HepG2 (cell line): ENCODE data around the gene NPB. TPM values are rescaled to one million over a fixed set of nuclear protein-coding genes. Genes with fewer than 3 reads are reported as not detected.

Source experiments
- ARID4A ChIP-seq: sonication (generic); formaldehyde crosslinking; IDR thresholded peaks from 2 replicates; pipeline ENCODE4 v1.5.0; 2020; ENCODE audit warnings: mild to moderate bottlenecking, missing genetic modification reagents, borderline replicate concordance
- CHD2 ChIP-seq: IDR thresholded peaks from 2 replicates; pipeline ENCODE4 v1.6.1; 2011; ENCODE audit warnings: low read depth, low read length, improper control_type of control experiment
- DNMT1 ChIP-seq: sonication (generic); formaldehyde crosslinking; IDR thresholded peaks from 2 replicates; pipeline ENCODE4 v1.5.1; 2020; ENCODE audit warnings: mild to moderate bottlenecking, missing genetic modification reagents
- GTF2F1 ChIP-seq: fragments of 150-350 bp; IDR thresholded peaks from 2 replicates; pipeline ENCODE4 v1.6.1; 2014; ENCODE audit warnings: low read length
- HNF4A ChIP-seq: sonication (generic); formaldehyde crosslinking; IDR thresholded peaks from 2 replicates; pipeline ENCODE4 v1.4.0; 2020; ENCODE audit warnings: missing genetic modification reagents
- KDM5A ChIP-seq: fragments of 200-600 bp; sonication (generic); IDR thresholded peaks from 2 replicates; pipeline ENCODE4 v1.7.0; 2018; ENCODE audit warnings: antibody characterized with exemption, mild to moderate bottlenecking, low read length, borderline replicate concordance
- NCOA1 ChIP-seq: sonication (generic); formaldehyde crosslinking; IDR thresholded peaks from 2 replicates; pipeline ENCODE4 v1.9.0; 2021; ENCODE audit warnings: missing genetic modification reagents
- SALL1 ChIP-seq: sonication (generic); formaldehyde crosslinking; IDR thresholded peaks from 2 replicates; pipeline ENCODE4 v1.8.0; 2022; ENCODE audit warnings: mild to moderate bottlenecking, missing genetic modification reagents
- ZNF281 ChIP-seq: sonication (generic); formaldehyde crosslinking; IDR thresholded peaks from 2 replicates; pipeline ENCODE4 v1.4.0; 2020; ENCODE audit warnings: missing genetic modification reagents, borderline replicate concordance
- ZNF30 ChIP-seq: sonication (generic); formaldehyde crosslinking; IDR thresholded peaks from 2 replicates; pipeline ENCODE4 v1.5.0; 2020; ENCODE audit warnings: mild to moderate bottlenecking, missing genetic modification reagents
- ZNF33A ChIP-seq: sonication (generic); formaldehyde crosslinking; IDR thresholded peaks from 2 replicates; pipeline ENCODE4 v1.5.1; 2020; ENCODE audit warnings: missing genetic modification reagents, mild to moderate bottlenecking, moderate library complexity, borderline replicate concordance
- ZNF430 ChIP-seq: sonication (generic); formaldehyde crosslinking; IDR thresholded peaks from 2 replicates; pipeline ENCODE4 v1.9.0; 2021; ENCODE audit warnings: mild to moderate bottlenecking, missing genetic modification reagents
- ZNF44 ChIP-seq: sonication (generic); formaldehyde crosslinking; IDR thresholded peaks from 2 replicates; pipeline ENCODE4 v1.5.1; 2020; ENCODE audit warnings: mild to moderate bottlenecking, missing genetic modification reagents
- ZNF562 ChIP-seq: sonication (generic); formaldehyde crosslinking; IDR thresholded peaks from 2 replicates; pipeline ENCODE4 v1.8.0; 2022; ENCODE audit warnings: missing genetic modification reagents, borderline replicate concordance
- ZNF597 ChIP-seq: sonication (generic); formaldehyde crosslinking; IDR thresholded peaks from 2 replicates; pipeline ENCODE4 v1.5.0; 2020; ENCODE audit warnings: missing genetic modification reagents
- polyA plus RNA-seq, 8 experiments: library from polyadenylated mRNA; depleted of rRNA in 3 of 8; stranded (reverse) in 7 of 8; unstranded in 1 of 8; fragments of >200 nt; fragmentation: Illumina TruSeq in 4 of 8; extraction: Trizol in 4 of 8; gene quantifications; 2 replicates each; pipeline versions ENCODE4 v1.2.1 to v1.2.3, GENCODE V29; 2011 to 2016; ENCODE audit warnings: low read depth in 4 of 8, missing spikeins in 1 of 8, mixed read lengths in 1 of 8; ENCODE audit not compliant: insufficient read depth in 1 of 8
- total RNA-seq, 5 experiments: library from RNA; depleted of rRNA; stranded (reverse); fragments of >200 nt; fragmentation: Illumina TruSeq; extraction: Trizol; gene quantifications; 2 replicates each; pipeline ENCODE4 v1.2.3, GENCODE V29; 2016; ENCODE audit warnings: low read depth in 1 of 5
- TF ChIP-seq, protein P1 (sequence below): sonication (generic); formaldehyde crosslinking; conservative IDR thresholded peaks from 2 replicates; pipeline ENCODE4 v1.8.0; 2022; ENCODE audit warnings: low read depth, missing genetic modification reagents

The NPB gene
- total and polyA plus RNA-seq, 2 of the 13 experiments (the other 11 are each of a cell fraction or from before 2014, with no cell fraction given) = 0.11 to 0.93 TPM

GRCh38 chr17:81871387-81872230 lies 30.4 kb upstream of the NPB start (continued):
- TF ChIP-seq ARID4A (CRISPR knock-in tag) (peak; percentile 92), ZNF597 (CRISPR knock-in tag) (no peak), ZNF281 (CRISPR knock-in tag) (peak; percentile 64), KDM5A (peak; percentile 31; the same call in 1 of the 2 replicates), NCOA1 (CRISPR knock-in tag) (peak; percentile 98), ZNF33A (no peak), DNMT1 (CRISPR knock-in tag) (peak; percentile 82; the same call in 1 of the 2 replicates), ZNF562 (CRISPR knock-in tag) (peak; percentile 59; the same call in 1 of the 2 replicates), ZNF30 (CRISPR knock-in tag) (peak; percentile 96), ZNF430 (CRISPR knock-in tag) (peak; percentile 87), CHD2 (0 out of 2 replicates have a peak, but pooled peaks have one; percentile 0), ZNF44 (no peak), SALL1 (CRISPR knock-in tag) (peak; percentile 97), GTF2F1 (peak; percentile 74; the same call in 1 of the 2 replicates), HNF4A (no peak)
- TF ChIP-seq, protein P1, sequence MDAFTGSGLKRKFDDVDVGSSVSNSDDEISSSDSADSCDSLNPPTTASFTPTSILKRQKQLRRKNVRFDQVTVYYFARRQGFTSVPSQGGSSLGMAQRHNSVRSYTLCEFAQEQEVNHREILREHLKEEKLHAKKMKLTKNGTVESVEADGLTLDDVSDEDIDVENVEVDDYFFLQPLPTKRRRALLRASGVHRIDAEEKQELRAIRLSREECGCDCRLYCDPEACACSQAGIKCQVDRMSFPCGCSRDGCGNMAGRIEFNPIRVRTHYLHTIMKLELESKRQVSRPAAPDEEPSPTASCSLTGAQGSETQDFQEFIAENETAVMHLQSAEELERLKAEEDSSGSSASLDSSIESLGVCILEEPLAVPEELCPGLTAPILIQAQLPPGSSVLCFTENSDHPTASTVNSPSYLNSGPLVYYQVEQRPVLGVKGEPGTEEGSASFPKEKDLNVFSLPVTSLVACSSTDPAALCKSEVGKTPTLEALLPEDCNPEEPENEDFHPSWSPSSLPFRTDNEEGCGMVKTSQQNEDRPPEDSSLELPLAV = peak; percentile 88; the same call in 1 of the 2 replicates
